Measurements from ENCODE around the gene PTPRS. TPM values are rescaled to one million over a fixed set of nuclear protein-coding genes. Genes with fewer than 3 reads are reported as not detected.
"Not testable (repeated sequence)": the region's sequence is repeated elsewhere in the genome, so short reads cannot be mapped to it uniquely, and the experiment has no call there.

PTPRS gene
- total RNA-seq, 1 donor: 123 TPM

- H3K4me3 ChIP-seq (ENCODE audit: low read depth, low read length): no peak overlapping the region
- no peak for TF ChIP-seq CTCF (IDR thresholded peaks at IDR 0.05; ENCODE audit: insufficient read depth, low read depth, low read length)
- DNase-seq (ENCODE audit: low read depth): no peak
Measured at GRCh38 chr19:5372572-5373200, 32.1 kb upstream of the PTPRS start.

GRCh38 chr19:5369962-5370367 is 29.4 kb upstream of the PTPRS start:
- no peak overlapping the region for H3K4me3 ChIP-seq (ENCODE audit: low read depth, low read length)
- peak; percentile 16 for DNase-seq (ENCODE audit: low read depth)
- peak; percentile 62 for TF ChIP-seq CTCF (IDR thresholded peaks at IDR 0.05; ENCODE audit: insufficient read depth, low read depth, low read length)

- no peak for TF ChIP-seq CTCF (IDR thresholded peaks at IDR 0.05; ENCODE audit: insufficient read depth, low read depth, low read length)
- no peak overlapping the region for H3K4me3 ChIP-seq (ENCODE audit: low read depth, low read length)
- no peak for DNase-seq (ENCODE audit: low read depth)
Measured at GRCh38 chr19:5369304-5369703, 28.7 kb upstream of the PTPRS start.

- no peak for DNase-seq (ENCODE audit: low read depth)
- no peak for TF ChIP-seq CTCF (IDR thresholded peaks at IDR 0.05; ENCODE audit: insufficient read depth, low read depth, low read length)
- H3K4me3 ChIP-seq (ENCODE audit: low read depth, low read length): no peak overlapping the region
Measured at GRCh38 chr19:5367530-5368133, 27.0 kb upstream of the PTPRS start.

- DNase-seq (ENCODE audit: low read depth): no peak
- TF ChIP-seq CTCF (IDR thresholded peaks at IDR 0.05; ENCODE audit: insufficient read depth, low read depth, low read length): no peak
- no peak overlapping the region for H3K4me3 ChIP-seq (ENCODE audit: low read depth, low read length)
Measured at GRCh38 chr19:5365905-5366304, 25.3 kb upstream of the PTPRS start.

- H3K4me3 ChIP-seq (ENCODE audit: low read depth, low read length): no peak overlapping the region
- no peak for TF ChIP-seq CTCF (IDR thresholded peaks at IDR 0.05; ENCODE audit: insufficient read depth, low read depth, low read length)
- no peak for DNase-seq (ENCODE audit: low read depth)
Measured at GRCh38 chr19:5364674-5365073, 24.1 kb upstream of the PTPRS start.

- DNase-seq (ENCODE audit: low read depth); H3K4me3 ChIP-seq (ENCODE audit: low read depth, low read length): not testable (repeated sequence)
Measured at GRCh38 chr19:5361839-5362238, 21.2 kb upstream of the PTPRS start.
